T-helper 17 cell (primary cell): ENCODE data around the gene EXOC4. TPM values are rescaled to one million over a fixed set of nuclear protein-coding genes. Genes with fewer than 3 reads are reported as not detected.
"Not testable (repeated sequence)": the region's sequence is repeated elsewhere in the genome, so short reads cannot be mapped to it uniquely, and the experiment has no call there.

Experiments used
- ATAC-seq: fragments of 150-1000 bp; cut with Tn5 transposase; 2 replicates; pipeline ENCODE4 v1.10.0; 2021; ENCODE audit warnings: mild to moderate bottlenecking, moderate library complexity
- DNase-seq, 3 donors: peaks; one replicate each; pipeline versions ENCODE4 v3.0.0 to v3.0.0-alpha.2; 2020 to 2021
- H3K9me3 ChIP-seq: one replicate; pipeline ENCODE4 v1.7.0; 2013; ENCODE audit warnings: low read length, mild to moderate bottlenecking; ENCODE audit not compliant: control insufficient read depth, poor library complexity, severe bottlenecking
- H3K27ac Mint-ChIP-seq: one replicate; pipeline ENCODE4 v1.8.0; 2022; ENCODE audit warnings: mild to moderate bottlenecking, moderate library complexity, mixed read lengths
- H3K27me3 Mint-ChIP-seq: one replicate; pipeline ENCODE4 v1.8.0; 2022; ENCODE audit warnings: mixed read lengths
- H3K36me3 Mint-ChIP-seq: one replicate; pipeline ENCODE4 v1.8.0; 2022; ENCODE audit warnings: low read depth, mixed read lengths
- H3K4me1 Mint-ChIP-seq: one replicate; pipeline ENCODE4 v1.8.0; 2022; ENCODE audit warnings: mild to moderate bottlenecking, mixed read lengths
- H3K4me3 Mint-ChIP-seq: one replicate; pipeline ENCODE4 v1.8.0; 2022; ENCODE audit warnings: mild to moderate bottlenecking, moderate library complexity, mixed read lengths
- total RNA-seq, 4 donors: library from RNA in 2 of 4; stranded (reverse) in 2 of 4; gene quantifications; one replicate each; pipeline ENCODE4 v1.2.3 and lab custom pipeline; 2022 to 2026

EXOC4 gene
- total RNA-seq, 2 donors from 2014 or later = 88.8 to 96.6 TPM

GRCh38 chr7:133252506-133252857, 396 bp upstream of the EXOC4 start:
- Mint-ChIP-seq H3K36me3 (peaks cover 5% of the 10 kb centered on the region), H3K27ac (peak overlapping the region; percentile 90), H3K4me3 (no peak overlapping the region), H3K27me3 (no peaks in the 10 kb centered on the region), H3K4me1 (peaks cover 25% of the 10 kb centered on the region)
- ATAC-seq (no peak), DNase-seq (no peak)
- H3K9me3 ChIP-seq = no peaks in the 10 kb centered on the region

- no peaks in the 10 kb centered on the region for H3K9me3 ChIP-seq
- H3K36me3 Mint-ChIP-seq = peaks cover 5% of the 10 kb centered on the region
- H3K4me3 Mint-ChIP-seq = peak overlapping the region; percentile 96
- no peak for ATAC-seq
- peaks cover 25% of the 10 kb centered on the region for H3K4me1 Mint-ChIP-seq
- peak overlapping the region; percentile 90 for H3K27ac Mint-ChIP-seq
- H3K27me3 Mint-ChIP-seq = no peaks in the 10 kb centered on the region
- DNase-seq = no peak
Measured at GRCh38 chr7:133253519-133253875, 619 bp downstream of the EXOC4 start.

GRCh38 chr7:133255486-133255885, 2.6 kb downstream of the EXOC4 start:
- ATAC-seq (no peak), DNase-seq (no peak)
- H3K27me3 Mint-ChIP-seq = no peaks in the 10 kb centered on the region
- no peak overlapping the region for H3K27ac Mint-ChIP-seq
- H3K9me3 ChIP-seq = no peaks in the 10 kb centered on the region
- H3K4me3 Mint-ChIP-seq = no peak overlapping the region
- peaks cover 25% of the 10 kb centered on the region for H3K4me1 Mint-ChIP-seq
- peaks cover 2% of the 10 kb centered on the region for H3K36me3 Mint-ChIP-seq

- ATAC-seq = no peak
- peaks cover 22% of the 10 kb centered on the region for H3K4me1 Mint-ChIP-seq
- no peak overlapping the region for H3K4me3 Mint-ChIP-seq
- H3K27ac Mint-ChIP-seq = no peak overlapping the region
- H3K27me3 Mint-ChIP-seq = no peaks in the 10 kb centered on the region
- H3K9me3 ChIP-seq = no peaks in the 10 kb centered on the region
- no peak for DNase-seq
- H3K36me3 Mint-ChIP-seq = no peaks in the 10 kb centered on the region
Measured at GRCh38 chr7:133258174-133258573, 5.3 kb downstream of the EXOC4 start.

- Mint-ChIP-seq H3K36me3 (peaks cover 3% of the 10 kb centered on the region), H3K27ac (no peak overlapping the region), H3K4me3 (no peak overlapping the region), H3K27me3 (no peaks in the 10 kb centered on the region), H3K4me1 (peaks cover 19% of the 10 kb centered on the region)
- no peak for DNase-seq
- ATAC-seq = no peak
- H3K9me3 ChIP-seq = no peaks in the 10 kb centered on the region
Measured at GRCh38 chr7:133265821-133266220, 12.9 kb downstream of the EXOC4 start.

GRCh38 chr7:133268355-133268754, 15.5 kb downstream of the EXOC4 start:
- peaks cover 22% of the 10 kb centered on the region for H3K4me1 Mint-ChIP-seq
- H3K36me3 Mint-ChIP-seq = peaks cover 3% of the 10 kb centered on the region
- no peaks in the 10 kb centered on the region for H3K27me3 Mint-ChIP-seq
- no peak overlapping the region for H3K4me3 Mint-ChIP-seq
- DNase-seq (no peak), ATAC-seq (no peak)
- no peaks in the 10 kb centered on the region for H3K9me3 ChIP-seq
- H3K27ac Mint-ChIP-seq = no peak overlapping the region

- peaks cover 8% of the 10 kb centered on the region for H3K36me3 Mint-ChIP-seq
- peaks cover 15% of the 10 kb centered on the region for H3K4me1 Mint-ChIP-seq
- no peak overlapping the region for H3K27ac Mint-ChIP-seq
- ATAC-seq (no peak), DNase-seq (no peak)
- no peaks in the 10 kb centered on the region for H3K9me3 ChIP-seq
- H3K27me3 Mint-ChIP-seq = no peaks in the 10 kb centered on the region
- H3K4me3 Mint-ChIP-seq = no peak overlapping the region
Measured at GRCh38 chr7:133272336-133272735, 19.5 kb downstream of the EXOC4 start.

GRCh38 chr7:133273227-133273626, 20.3 kb downstream of the EXOC4 start:
- no peak overlapping the region for H3K27ac Mint-ChIP-seq
- no peaks in the 10 kb centered on the region for H3K27me3 Mint-ChIP-seq
- H3K4me1 Mint-ChIP-seq = peaks cover 7% of the 10 kb centered on the region
- H3K36me3 Mint-ChIP-seq = peaks cover 9% of the 10 kb centered on the region
- no peaks in the 10 kb centered on the region for H3K9me3 ChIP-seq
- DNase-seq (no peak), ATAC-seq (no peak)
- no peak overlapping the region for H3K4me3 Mint-ChIP-seq

GRCh38 chr7:133274265-133274664, 21.4 kb downstream of the EXOC4 start:
- H3K9me3 ChIP-seq = no peaks in the 10 kb centered on the region
- ATAC-seq = no peak
- Mint-ChIP-seq H3K27me3 (no peaks in the 10 kb centered on the region), H3K27ac (no peak overlapping the region), H3K4me3 (no peak overlapping the region), H3K4me1 (peaks cover 6% of the 10 kb centered on the region), H3K36me3 (peaks cover 13% of the 10 kb centered on the region)
- no peak for DNase-seq

GRCh38 chr7:133275008-133275407, 22.1 kb downstream of the EXOC4 start:
- Mint-ChIP-seq H3K4me1 (peaks cover 6% of the 10 kb centered on the region), H3K4me3 (no peak overlapping the region), H3K27ac (no peak overlapping the region), H3K27me3 (no peaks in the 10 kb centered on the region), H3K36me3 (peaks cover 13% of the 10 kb centered on the region)
- DNase-seq (no peak), ATAC-seq (no peak)
- H3K9me3 ChIP-seq = no peaks in the 10 kb centered on the region

GRCh38 chr7:133275446-133276095, 22.7 kb downstream of the EXOC4 start:
- DNase-seq (no peak), ATAC-seq (no peak)
- peaks cover 6% of the 10 kb centered on the region for H3K4me1 Mint-ChIP-seq
- no peaks in the 10 kb centered on the region for H3K9me3 ChIP-seq
- no peaks in the 10 kb centered on the region for H3K27me3 Mint-ChIP-seq
- H3K36me3 Mint-ChIP-seq = peaks cover 13% of the 10 kb centered on the region
- no peak overlapping the region for H3K27ac Mint-ChIP-seq
- no peak overlapping the region for H3K4me3 Mint-ChIP-seq

- not testable (repeated sequence) for H3K27ac Mint-ChIP-seq, DNase-seq, H3K4me3 Mint-ChIP-seq, H3K27me3 Mint-ChIP-seq, H3K4me1 Mint-ChIP-seq, H3K9me3 ChIP-seq, ATAC-seq
- peaks cover 13% of the 10 kb centered on the region for H3K36me3 Mint-ChIP-seq
Measured at GRCh38 chr7:133278975-133279374, 26.1 kb downstream of the EXOC4 start.

- H3K27ac Mint-ChIP-seq = no peak overlapping the region
- DNase-seq = no peak
- ATAC-seq = no peak
- peaks cover 17% of the 10 kb centered on the region for H3K36me3 Mint-ChIP-seq
- no peak overlapping the region for H3K4me3 Mint-ChIP-seq
- H3K27me3 Mint-ChIP-seq = no peaks in the 10 kb centered on the region
- H3K4me1 Mint-ChIP-seq = peaks cover 18% of the 10 kb centered on the region
- H3K9me3 ChIP-seq = no peaks in the 10 kb centered on the region
Measured at GRCh38 chr7:133282094-133282493, 29.2 kb downstream of the EXOC4 start.

- Mint-ChIP-seq H3K27me3 (no peaks in the 10 kb centered on the region), H3K27ac (no peak overlapping the region), H3K4me3 (no peak overlapping the region), H3K4me1 (peaks cover 19% of the 10 kb centered on the region), H3K36me3 (peaks cover 12% of the 10 kb centered on the region)
- no peaks in the 10 kb centered on the region for H3K9me3 ChIP-seq
- DNase-seq (no peak), ATAC-seq (no peak)
Measured at GRCh38 chr7:133284092-133284491, 31.2 kb downstream of the EXOC4 start.
